ENCODE results near the gene CCDC3.

The CCDC3 gene

DNA sequence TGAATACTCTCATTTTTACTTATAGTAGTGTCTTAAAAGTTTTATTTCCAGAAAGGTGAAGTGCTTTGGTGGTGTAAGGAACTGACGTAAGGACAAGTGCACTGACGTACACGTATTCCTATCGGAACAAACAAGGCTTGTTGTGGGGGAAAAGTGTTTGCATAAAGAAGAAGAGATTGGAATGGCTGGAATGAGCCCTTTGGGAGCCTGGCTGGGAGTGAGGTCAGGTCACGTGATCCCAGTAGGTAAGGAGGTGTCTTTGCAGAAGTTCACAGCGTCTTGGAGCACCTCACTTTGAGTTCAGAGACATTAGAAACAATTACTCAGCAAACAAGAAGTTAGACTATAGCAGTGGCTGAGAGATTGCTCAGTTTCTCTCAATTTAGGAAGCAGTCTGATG is 104.2 kb downstream of the CCDC3 start:
- Histone ChIP-seq H3K4me2 (ENCODE audit: low read depth, low read length, poor library complexity, severe bottlenecking) (no peak overlapping the region), H3K79me2 (ENCODE audit: insufficient read depth, low read length) (no peaks in the 10 kb centered on the region), H3F3A (ENCODE audit: insufficient read depth) (no peaks in the 10 kb centered on the region), H3K9me2 (replicated peaks; ENCODE audit: insufficient read depth, low read length) (no peaks in the 10 kb centered on the region), H3K36me3 (ENCODE audit: low read length) (no peaks in the 10 kb centered on the region), H3K9me3 (ENCODE audit: insufficient read depth, low read length) (no peaks in the 10 kb centered on the region), H3K27me3 (ENCODE audit: low read length) (0 out of 2 replicates have a peak, but pooled peaks cover 4% of the 10 kb centered on the region), H4K20me1 (ENCODE audit: low read depth, low read length) (no peaks in the 10 kb centered on the region), H3K27ac (ENCODE audit: low read depth, low read length) (no peak overlapping the region), H3K4me3 (ENCODE audit: insufficient read depth, low read length, poor library complexity, severe bottlenecking) (no peak overlapping the region), H3K9ac (ENCODE audit: low read length) (no peak overlapping the region), H2AFZ (ENCODE audit: low read depth, low read length, severe bottlenecking) (no peak overlapping the region)
- TF ChIP-seq, protein P1, sequence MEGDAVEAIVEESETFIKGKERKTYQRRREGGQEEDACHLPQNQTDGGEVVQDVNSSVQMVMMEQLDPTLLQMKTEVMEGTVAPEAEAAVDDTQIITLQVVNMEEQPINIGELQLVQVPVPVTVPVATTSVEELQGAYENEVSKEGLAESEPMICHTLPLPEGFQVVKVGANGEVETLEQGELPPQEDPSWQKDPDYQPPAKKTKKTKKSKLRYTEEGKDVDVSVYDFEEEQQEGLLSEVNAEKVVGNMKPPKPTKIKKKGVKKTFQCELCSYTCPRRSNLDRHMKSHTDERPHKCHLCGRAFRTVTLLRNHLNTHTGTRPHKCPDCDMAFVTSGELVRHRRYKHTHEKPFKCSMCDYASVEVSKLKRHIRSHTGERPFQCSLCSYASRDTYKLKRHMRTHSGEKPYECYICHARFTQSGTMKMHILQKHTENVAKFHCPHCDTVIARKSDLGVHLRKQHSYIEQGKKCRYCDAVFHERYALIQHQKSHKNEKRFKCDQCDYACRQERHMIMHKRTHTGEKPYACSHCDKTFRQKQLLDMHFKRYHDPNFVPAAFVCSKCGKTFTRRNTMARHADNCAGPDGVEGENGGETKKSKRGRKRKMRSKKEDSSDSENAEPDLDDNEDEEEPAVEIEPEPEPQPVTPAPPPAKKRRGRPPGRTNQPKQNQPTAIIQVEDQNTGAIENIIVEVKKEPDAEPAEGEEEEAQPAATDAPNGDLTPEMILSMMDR (IDR thresholded peaks at IDR 0.05; ENCODE audit: insufficient read depth, low read length, poor library complexity, severe bottlenecking): no peak
- no peak for TF ChIP-seq EZH2phosphoT487 (conservative IDR thresholded peaks at IDR 0.05; ENCODE audit: low read length)

DNA sequence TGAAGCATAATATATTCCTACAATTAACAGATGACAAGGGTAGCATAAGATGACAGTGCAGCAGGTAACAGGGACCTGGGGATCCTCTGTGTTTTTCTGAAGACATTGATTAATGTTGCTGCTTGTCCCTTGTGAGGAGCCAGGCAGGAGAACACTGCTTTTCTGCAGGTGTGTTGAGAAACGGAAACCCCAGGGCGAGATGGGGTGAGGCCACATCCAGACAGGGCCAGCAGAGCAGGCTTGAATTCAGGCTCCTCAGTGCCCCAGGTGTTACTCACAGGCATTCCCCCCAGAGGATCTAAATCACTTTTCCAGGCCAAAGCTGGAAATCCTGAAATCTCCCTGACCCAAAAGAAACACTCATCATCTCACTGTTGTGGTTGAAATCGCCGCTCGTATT is 105.3 kb downstream of the CCDC3 start:
- TF ChIP-seq, protein P1 (IDR thresholded peaks at IDR 0.05; ENCODE audit: insufficient read depth, low read length, poor library complexity, severe bottlenecking): no peak
- no peak for TF ChIP-seq EZH2phosphoT487 (conservative IDR thresholded peaks at IDR 0.05; ENCODE audit: low read length)
- no peaks in the 10 kb centered on the region for H3F3A ChIP-seq (ENCODE audit: insufficient read depth)
- H3K4me3 ChIP-seq (ENCODE audit: insufficient read depth, low read length, poor library complexity, severe bottlenecking): no peak overlapping the region
- H3K27ac ChIP-seq (ENCODE audit: low read depth, low read length): no peak overlapping the region
- no peaks in the 10 kb centered on the region for H3K9me3 ChIP-seq (ENCODE audit: insufficient read depth, low read length)
- no peak overlapping the region for H3K9ac ChIP-seq (ENCODE audit: low read length)
- no peaks in the 10 kb centered on the region for H3K9me2 ChIP-seq (replicated peaks; ENCODE audit: insufficient read depth, low read length)
- no peak overlapping the region for H3K4me2 ChIP-seq (ENCODE audit: low read depth, low read length, poor library complexity, severe bottlenecking)
- no peaks in the 10 kb centered on the region for H3K79me2 ChIP-seq (ENCODE audit: insufficient read depth, low read length)
- H2AFZ ChIP-seq (ENCODE audit: low read depth, low read length, severe bottlenecking): no peak overlapping the region
- 0 out of 2 replicates have a peak, but pooled peaks cover 4% of the 10 kb centered on the region for H3K27me3 ChIP-seq (ENCODE audit: low read length)
- H4K20me1 ChIP-seq (ENCODE audit: low read depth, low read length): no peaks in the 10 kb centered on the region
- H3K36me3 ChIP-seq (ENCODE audit: low read length): no peaks in the 10 kb centered on the region

DNA sequence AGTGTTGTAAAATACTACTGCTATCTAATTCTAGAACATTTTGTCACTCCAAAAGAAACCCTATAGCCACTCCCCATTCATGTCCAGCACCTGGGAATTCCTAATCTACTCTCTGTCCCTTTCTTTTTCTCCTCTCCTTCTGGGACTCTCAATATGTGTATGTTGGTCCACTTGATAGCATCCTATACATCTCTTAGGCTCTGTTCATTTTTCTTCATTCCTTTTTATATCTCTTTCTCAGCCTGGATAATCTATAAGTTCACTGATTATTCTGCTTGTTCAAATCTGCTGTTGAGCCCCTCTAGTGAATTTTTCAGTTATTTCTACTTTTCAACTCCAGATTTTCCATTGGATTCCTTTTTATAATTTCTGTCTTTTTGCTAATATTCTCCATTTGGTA is 108.6 kb downstream of the CCDC3 start:
- H2AFZ ChIP-seq (ENCODE audit: low read depth, low read length, severe bottlenecking): no peak overlapping the region
- no peaks in the 10 kb centered on the region for H3F3A ChIP-seq (ENCODE audit: insufficient read depth)
- no peak overlapping the region for H3K9ac ChIP-seq (ENCODE audit: low read length)
- no peaks in the 10 kb centered on the region for H3K9me2 ChIP-seq (replicated peaks; ENCODE audit: insufficient read depth, low read length)
- TF ChIP-seq, protein P1 (IDR thresholded peaks at IDR 0.05; ENCODE audit: insufficient read depth, low read length, poor library complexity, severe bottlenecking): no peak
- no peak for TF ChIP-seq EZH2phosphoT487 (conservative IDR thresholded peaks at IDR 0.05; ENCODE audit: low read length)
- H3K9me3 ChIP-seq (ENCODE audit: insufficient read depth, low read length): no peaks in the 10 kb centered on the region
- H3K4me2 ChIP-seq (ENCODE audit: low read depth, low read length, poor library complexity, severe bottlenecking): no peak overlapping the region
- no peaks in the 10 kb centered on the region for H4K20me1 ChIP-seq (ENCODE audit: low read depth, low read length)
- H3K27ac ChIP-seq (ENCODE audit: low read depth, low read length): no peak overlapping the region
- H3K4me3 ChIP-seq (ENCODE audit: insufficient read depth, low read length, poor library complexity, severe bottlenecking): no peak overlapping the region
- 0 out of 2 replicates have a peak, but pooled peaks cover 5% of the 10 kb centered on the region for H3K27me3 ChIP-seq (ENCODE audit: low read length)
- H3K36me3 ChIP-seq (ENCODE audit: low read length): no peaks in the 10 kb centered on the region
- H3K79me2 ChIP-seq (ENCODE audit: insufficient read depth, low read length): no peaks in the 10 kb centered on the region
